DMS 273 (cell line): Measurements from ENCODE around the gene SYNE2.
"Not testable (repeated sequence)": the region's sequence is repeated elsewhere in the genome, so short reads cannot be mapped to it uniquely, and the experiment has no call there.

Source experiments
- DNase-seq: peaks from one replicate; lab custom pipeline; 2025; ENCODE audit not compliant: unreplicated experiment; lab: John Stamatoyannopoulos, UW

SYNE2 gene

DNA sequence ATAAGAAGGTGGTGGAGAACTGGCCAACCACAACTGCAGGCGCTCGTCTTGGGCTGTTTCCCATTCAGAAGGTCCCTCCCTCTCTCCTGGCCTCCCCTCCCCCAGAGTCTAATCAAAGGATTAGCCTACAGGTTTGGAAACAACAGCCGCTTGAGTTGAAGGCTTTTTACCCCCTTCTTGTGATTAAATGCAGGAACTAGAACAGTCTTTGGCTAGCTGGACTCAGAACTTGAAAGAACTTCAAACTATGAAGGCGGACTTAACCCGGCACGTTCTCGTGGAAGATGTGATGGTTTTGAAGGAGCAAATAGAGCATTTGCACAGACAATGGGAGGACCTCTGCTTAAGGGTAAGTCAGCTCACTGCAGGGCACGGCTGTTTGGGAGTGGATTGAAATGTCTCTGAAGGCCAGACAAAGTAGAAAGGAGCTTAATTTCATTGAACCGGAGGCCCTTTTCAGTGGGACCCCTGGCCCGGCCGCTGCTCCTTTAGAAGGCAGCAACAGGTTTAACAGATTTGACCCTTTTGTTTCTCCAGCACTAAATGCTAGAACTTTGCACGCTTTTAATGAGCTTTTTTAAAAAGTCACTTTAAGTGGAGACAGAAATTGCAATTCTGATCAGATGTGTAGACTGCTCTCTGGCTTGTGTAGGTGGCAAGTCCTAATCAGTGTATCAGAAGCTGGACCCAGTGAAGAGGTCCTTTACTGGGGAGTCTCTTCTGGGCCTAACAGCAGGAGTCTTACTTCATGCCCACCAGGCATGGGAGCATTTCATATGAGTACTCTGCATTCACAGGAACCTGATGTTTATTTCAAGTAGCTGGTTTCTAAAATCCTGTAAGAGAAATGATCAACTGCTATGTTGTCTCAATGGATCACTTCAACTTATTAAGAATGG, 333.7 kb downstream of the SYNE2 start:
- DNase-seq, result no peak

DNA sequence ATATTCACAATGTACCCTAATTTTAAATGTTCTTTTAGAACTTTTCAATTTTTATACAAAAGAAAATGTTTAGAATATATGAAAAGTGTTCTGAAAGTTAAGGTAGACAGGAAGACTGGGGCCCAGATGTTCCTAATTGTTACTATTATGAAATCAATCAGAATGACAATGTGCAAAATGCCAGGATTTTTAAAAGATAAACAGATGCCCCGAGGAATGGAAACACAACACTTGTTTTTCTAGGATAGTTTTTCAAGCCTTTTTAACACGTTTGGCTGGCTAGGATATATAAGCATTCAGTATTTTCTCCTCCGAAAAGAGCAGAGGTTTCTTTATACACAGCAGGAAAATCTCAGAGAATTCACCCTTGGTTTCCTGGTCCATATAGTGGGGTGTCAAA, 334.5 kb downstream of the SYNE2 start:
- DNase-seq, result no peak

GRCh38 chr14:64190974-64191502, 338.2 kb downstream of the SYNE2 start:
- no peak for DNase-seq

DNA sequence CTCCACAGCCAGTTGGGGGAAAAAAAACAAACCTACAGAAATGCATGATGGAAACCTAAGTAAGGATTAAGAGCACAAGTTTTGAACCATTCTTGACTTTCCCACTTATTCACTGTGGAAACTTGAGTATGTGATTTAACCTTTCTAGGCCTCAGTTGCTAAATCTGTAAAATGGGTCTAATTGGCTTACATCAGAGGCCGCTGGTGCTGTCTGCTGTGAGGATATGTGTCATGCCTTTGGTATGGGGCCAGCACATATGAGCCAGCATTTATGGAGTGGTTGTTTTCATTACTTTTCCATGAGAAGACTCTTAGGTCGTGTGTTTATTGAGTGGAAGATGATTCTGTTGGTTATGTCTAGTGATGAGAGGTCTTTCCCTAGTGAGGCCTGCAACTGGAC, 339.0 kb downstream of the SYNE2 start:
- DNase-seq, result no peak

DNA sequence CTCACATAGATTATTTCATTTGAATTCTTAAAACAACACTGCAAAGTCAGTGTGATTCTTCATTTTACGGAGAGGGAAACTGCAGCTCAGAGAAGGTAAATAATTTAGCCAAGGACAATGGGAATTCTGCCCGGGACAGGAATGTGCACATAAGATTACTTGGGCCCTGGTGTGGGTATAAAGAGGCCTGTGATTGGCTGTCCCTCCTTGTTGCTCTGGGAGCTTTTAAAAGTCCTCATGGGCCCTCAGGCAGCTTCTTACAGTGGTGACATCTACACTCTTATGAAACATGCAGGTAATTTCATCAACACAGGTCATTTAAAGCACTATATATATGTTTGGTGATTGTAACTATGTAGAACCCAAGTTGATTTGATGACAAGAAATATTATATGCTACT, 341.0 kb downstream of the SYNE2 start:
- no peak for DNase-seq

DNA sequence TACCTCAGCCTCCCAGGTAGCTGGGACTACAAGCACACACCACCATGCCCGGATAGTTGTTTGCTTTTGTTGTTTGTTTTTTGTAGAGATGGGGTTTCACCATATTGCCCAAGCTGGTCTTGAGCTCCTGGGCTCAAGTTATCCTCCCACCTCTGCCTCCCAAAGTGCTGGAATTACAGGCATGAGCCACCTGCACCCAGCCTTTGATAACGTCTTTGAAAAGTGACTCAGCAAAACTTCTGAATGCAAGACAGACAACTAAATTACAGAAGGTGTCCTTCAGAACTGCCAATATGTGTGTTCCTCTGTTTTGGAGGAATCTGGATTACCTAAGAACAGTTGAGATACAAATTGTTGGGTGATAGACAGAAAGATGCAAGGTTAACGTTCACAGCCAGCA, 341.6 kb downstream of the SYNE2 start:
- no peak for DNase-seq

- no peak for DNase-seq
Observed at GRCh38 chr14:64195199-64195598, 342.4 kb downstream of the SYNE2 start.

DNA sequence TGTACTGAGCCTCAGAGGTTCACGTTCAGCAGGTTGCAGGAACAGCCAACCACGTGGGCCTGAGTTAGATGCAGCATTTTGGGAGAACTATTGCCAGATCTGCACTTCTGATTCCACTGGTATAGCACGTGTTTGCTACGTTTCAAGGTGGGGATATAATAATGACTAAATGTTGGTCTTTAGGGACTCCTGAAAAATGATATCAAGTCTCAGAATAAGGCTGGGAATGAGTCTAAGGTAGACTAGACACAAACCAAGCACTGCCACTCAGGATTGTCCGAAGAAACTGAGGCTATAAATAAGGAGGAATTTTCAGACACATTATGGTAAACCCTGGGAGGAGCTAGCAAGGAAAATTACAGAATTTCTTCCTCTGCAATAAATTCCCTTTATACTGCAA, 343.3 kb downstream of the SYNE2 start:
- DNase-seq, result no peak

- peak; percentile 64 for DNase-seq
Observed at GRCh38 chr14:64196814-64197411, 344.1 kb downstream of the SYNE2 start.

GRCh38 chr14:64197996-64198395, 345.2 kb downstream of the SYNE2 start:
- no peak for DNase-seq

DNA sequence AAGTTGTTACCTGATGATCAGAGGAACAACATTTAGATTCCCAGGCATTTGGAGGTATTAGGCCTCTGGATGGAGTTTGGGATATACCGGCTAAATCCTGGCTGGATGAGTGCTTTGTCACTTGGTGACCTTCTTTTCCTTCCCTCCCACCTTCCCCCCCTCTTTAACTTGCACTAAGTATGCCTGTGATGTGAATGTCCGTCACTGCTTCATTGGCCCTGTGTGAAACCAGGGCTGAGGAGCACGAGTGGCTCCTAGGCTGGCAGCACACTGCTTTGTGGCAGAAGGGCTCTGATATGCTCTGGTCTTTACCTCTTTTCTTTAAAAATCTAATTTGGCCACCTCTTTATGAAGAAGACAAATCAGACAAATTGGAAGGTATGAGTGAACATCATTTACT, 345.7 kb downstream of the SYNE2 start:
- no peak for DNase-seq

DNA sequence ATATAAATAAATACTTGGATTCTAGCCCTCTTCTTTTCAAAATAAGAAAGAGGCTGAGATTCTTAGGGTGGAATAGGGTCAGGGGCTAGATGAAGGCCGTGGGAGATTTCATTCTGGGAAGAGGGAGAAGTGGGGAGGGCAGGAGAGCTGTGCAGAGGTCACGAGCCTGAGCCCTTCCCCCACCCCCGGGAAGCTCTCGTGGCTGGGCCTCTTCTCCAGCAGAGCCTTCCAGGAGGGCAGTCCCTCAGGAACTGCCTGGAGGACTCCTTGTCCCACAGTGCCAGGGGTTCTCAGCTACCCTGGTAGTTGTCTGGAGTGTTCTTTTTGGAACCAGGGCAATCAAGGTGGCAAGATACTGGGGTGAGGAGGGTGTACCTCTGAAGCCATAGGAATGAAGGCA, 347.4 kb downstream of the SYNE2 start:
- DNase-seq, result no peak

- DNase-seq, result no peak
Observed at GRCh38 chr14:64201296-64201695, 348.5 kb downstream of the SYNE2 start.

DNA sequence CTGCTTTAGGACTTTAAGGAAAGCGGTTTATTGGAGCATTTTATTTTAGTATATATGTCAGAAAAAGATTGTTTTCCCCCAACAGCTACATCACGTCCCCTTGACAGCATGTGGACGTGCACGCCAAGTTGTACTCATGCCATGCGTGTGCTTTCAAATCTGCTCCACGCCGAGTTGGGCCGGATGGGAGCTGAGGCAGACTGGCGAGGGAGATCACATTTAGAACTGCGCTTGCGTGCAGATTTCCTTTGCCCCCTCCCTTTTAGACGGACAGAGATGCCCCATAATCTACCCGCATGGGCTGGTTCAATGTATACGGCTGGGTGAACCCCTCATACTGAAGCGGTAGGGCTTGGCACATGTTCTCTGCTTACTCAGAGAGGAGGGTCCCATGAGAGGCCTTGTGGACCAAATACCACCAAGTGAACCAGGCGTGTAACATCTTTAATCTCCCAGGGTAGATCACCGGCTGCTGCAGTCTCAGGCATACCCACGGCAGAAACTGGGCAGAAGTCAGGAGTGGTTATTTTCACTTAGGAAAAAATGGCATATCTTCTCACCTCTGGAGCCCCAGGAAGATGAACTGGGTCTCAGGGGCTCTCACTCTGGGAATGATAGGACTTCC, 349.2 kb downstream of the SYNE2 start:
- no peak for DNase-seq

DNA sequence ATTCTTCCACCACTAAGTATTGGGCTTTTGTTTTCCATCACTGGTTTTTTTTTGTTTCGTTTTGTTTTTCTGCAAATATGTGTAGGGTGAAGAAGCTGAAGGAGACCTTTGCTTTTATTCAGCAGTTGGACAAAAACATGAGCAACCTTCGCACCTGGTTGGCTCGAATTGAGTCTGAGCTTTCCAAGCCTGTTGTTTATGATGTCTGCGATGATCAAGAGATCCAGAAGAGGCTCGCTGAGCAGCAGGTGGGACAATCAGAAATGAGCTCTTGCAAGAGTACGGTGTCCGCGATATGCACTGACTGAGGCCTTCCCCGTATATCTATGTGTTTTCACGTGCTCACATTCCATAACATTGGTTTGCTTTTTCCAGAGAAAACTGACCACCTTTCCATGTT, 349.9 kb downstream of the SYNE2 start:
- DNase-seq, result no peak

DNA sequence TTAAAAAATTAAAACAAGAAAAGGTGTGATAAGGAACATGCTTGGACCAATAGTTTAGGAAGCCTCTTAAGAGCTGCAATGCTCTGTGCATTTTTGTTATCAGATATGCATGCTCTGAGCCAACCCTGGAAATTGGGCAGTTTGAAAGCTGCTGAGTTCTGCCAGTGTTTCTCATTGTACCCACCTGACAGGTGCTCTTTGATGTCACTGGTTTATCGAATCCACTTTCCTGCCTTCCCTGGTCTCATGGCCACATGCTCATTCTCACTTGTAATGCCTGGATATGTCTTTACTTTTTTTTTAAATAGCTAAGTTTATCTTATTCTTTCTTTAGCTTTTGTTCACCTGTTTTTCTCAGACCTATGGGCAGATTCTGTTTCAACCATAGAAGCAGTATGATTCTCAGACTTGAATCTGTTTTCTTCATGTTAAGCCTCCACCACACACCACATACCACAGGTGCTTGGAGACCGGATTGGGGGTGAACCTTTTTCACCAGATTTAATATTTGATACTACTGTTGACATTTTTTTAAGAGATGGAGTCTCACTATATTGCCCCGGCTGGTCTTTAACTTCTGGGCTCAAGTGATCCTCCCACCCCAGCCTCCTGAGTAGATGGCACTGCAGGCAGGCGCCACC, 350.7 kb downstream of the SYNE2 start:
- DNase-seq, result no peak

GRCh38 chr14:64208261-64208660, 355.5 kb downstream of the SYNE2 start:
- no peak for DNase-seq

DNA sequence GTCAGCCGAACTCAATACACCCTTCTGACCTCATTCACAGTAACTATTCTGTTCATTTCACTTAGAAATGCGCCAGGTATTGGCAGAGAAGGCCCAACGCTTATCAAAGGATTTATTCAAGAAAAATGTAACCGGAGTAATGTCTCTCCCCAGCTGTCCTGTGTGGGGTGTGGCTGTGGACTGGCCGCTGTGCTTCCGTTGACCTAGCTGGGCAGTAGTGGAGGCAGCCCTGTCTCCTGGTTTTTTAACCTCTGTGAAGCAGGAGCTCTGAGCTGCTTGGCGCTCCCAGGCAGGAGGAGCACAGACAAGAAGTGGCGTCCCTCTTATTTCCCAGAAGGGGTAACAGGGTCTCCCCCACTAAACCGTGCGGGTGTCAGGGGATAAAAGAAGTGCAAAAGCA, 356.2 kb downstream of the SYNE2 start:
- DNase-seq, result no peak

DNA sequence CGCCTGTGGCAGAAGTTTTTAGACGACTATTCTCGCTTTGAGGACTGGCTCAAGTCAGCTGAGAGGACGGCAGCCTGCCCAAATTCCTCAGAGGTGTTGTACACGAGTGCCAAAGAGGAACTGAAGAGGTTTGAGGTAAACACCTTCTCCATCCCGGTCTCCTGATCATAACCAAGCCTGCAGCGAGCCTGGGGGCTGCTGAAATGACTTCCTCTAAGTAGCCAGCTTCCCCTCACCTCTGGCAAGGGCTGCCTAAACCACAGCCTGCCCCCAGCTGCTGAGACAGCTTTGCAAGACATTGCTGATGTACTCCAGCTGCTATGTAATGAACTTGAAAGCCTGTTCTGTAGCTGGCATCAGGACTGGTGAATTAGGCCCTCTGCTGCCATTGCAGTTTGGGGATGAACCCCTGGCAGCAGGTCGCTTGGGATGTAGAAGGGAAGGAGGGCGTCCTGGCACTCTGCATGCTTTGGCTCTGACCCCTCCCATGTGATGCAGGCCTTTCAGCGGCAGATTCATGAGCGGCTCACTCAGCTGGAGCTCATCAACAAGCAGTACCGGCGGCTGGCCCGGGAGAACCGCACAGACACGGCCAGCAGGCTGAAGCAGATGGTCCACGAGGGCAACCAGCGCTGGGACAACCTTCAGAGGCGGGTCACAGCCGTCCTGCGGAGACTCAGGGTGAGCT, 356.8 kb downstream of the SYNE2 start:
- peak; percentile 77 for DNase-seq

DNA sequence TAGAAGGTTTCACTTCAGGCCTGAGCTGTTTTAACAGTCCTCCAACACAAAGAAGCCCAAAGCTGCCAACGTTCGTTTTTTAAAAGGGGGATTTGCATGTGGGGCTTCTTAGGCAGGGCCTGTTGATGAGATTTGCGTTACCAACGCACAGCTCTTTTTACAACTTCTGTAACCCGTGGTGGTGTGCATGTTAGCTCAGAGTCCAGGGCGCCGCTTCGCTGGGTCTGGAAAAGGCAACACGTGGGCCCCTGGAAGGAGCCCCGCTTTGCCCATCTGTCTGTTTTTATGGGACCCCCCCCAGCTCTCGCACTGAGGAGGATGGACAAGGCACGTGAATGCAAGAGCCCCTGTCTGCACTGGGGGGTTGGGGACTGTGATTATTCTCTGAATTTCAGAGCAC, 357.4 kb downstream of the SYNE2 start:
- peak; percentile 57 for DNase-seq

GRCh38 chr14:64210912-64211311, 358.1 kb downstream of the SYNE2 start:
- not testable (repeated sequence) for DNase-seq
